Measurements from ENCODE around the gene FOXA1.

FOXA1 gene

DNA sequence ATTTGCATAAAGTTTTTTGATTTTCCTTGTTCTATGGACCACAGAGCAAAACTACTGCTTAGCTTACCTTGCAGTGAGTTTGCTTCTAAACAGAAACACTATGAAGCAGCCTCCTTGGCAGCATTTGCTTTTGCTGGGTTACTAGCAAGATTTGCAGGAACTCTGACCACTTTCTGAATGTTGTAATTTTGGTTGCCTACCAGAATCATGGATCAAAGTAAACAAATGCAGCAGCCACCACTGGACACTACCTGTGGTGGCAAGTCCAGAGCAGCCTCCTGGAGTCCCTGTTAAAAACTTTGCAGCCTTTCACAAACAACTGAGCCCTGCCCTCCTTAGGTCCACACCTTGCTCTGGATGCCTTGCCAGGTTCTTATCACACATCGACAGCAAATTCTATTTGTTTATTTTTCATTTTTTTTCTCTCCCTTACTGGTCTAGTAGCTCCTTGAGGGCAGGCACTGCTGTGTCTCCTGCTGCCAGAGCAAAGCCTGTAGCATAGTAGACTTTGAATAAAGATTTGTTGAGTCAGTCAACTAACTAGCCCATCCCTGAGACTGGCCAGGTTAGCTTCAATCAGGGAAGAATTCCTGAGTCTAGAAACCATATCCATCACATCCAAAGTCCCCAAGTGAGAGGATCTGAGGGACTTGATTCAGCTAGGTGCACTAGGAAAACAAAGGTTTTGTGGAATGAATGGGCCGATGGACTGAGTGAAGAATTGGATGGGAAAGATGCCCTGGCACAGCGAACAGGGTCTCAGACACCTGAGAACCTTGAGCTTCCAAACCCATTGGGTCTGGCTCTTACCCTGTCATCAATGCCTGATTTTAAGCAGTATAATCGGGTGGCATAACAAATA lies 6.1 kb upstream of the FOXA1 start:
- H3K9ac ChIP-seq (ENCODE audit: low read depth, low read length), result no peak overlapping the region
- no peak overlapping the region for H3K4me3 ChIP-seq (ENCODE audit: low read depth, low read length)
- H3K36me3 ChIP-seq (ENCODE audit: control insufficient read depth, insufficient read depth, low read length), result no peaks in the 10 kb centered on the region
- peaks cover 3% of the 10 kb centered on the region for H3K4me1 ChIP-seq (ENCODE audit: control insufficient read depth, insufficient read depth, low read length)
- H3K9me3 ChIP-seq (ENCODE audit: control insufficient read depth, insufficient read depth, low read length), result no peaks in the 10 kb centered on the region
- peaks cover 100% of the 10 kb centered on the region for H3K27me3 ChIP-seq (ENCODE audit: control insufficient read depth, insufficient read depth, low read length)

DNA sequence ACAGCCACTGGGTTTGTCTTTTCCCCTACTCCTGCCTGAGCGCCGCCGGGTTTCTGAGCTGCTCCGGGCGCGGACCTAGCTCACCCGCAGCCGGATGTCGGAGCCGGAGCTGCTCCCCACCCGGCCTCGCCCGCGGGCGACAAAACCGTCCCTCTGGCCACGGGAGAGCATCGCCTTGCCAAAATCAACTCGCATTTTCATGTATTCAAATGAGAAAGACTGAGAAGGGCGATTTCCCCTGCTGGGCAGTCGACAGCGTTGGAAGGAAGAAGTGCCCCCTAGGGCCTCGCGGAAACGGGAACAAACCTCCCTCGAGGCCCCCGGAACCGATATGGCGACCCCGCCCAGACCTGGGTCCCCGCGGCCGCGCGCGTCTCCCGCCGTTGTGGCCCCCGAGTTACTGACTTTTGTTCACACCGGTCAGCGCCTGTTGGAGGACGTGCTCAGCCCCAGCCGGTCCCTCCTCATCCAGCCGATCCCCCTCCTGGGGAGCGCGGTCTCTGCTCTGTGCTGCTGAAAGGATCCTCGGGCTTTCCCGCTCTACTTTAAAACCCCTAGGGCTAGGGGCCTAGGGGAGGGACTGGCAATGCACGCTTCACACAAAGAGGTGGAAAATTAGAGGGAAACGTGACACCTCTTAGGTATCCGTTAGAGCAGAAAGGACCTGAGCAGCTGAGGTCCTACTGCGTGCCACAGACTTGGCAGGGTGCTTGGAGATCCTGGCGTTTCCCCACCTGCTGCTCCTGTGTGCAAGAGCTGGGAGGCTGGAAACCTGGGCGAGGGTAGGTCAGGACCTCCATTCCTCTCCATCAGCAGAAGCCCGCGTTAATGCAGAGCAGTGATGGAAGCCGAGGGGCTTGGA lies 4.7 kb upstream of the FOXA1 start:
- no peaks in the 10 kb centered on the region for H3K36me3 ChIP-seq (ENCODE audit: control insufficient read depth, insufficient read depth, low read length)
- no peaks in the 10 kb centered on the region for H3K9me3 ChIP-seq (ENCODE audit: control insufficient read depth, insufficient read depth, low read length)
- H3K4me1 ChIP-seq (ENCODE audit: control insufficient read depth, insufficient read depth, low read length), result peaks cover 3% of the 10 kb centered on the region
- H3K4me3 ChIP-seq (ENCODE audit: low read depth, low read length), result peak overlapping the region; percentile 46
- H3K9ac ChIP-seq (ENCODE audit: low read depth, low read length), result no peak overlapping the region
- peaks cover 94% of the 10 kb centered on the region for H3K27me3 ChIP-seq (ENCODE audit: control insufficient read depth, insufficient read depth, low read length)

DNA sequence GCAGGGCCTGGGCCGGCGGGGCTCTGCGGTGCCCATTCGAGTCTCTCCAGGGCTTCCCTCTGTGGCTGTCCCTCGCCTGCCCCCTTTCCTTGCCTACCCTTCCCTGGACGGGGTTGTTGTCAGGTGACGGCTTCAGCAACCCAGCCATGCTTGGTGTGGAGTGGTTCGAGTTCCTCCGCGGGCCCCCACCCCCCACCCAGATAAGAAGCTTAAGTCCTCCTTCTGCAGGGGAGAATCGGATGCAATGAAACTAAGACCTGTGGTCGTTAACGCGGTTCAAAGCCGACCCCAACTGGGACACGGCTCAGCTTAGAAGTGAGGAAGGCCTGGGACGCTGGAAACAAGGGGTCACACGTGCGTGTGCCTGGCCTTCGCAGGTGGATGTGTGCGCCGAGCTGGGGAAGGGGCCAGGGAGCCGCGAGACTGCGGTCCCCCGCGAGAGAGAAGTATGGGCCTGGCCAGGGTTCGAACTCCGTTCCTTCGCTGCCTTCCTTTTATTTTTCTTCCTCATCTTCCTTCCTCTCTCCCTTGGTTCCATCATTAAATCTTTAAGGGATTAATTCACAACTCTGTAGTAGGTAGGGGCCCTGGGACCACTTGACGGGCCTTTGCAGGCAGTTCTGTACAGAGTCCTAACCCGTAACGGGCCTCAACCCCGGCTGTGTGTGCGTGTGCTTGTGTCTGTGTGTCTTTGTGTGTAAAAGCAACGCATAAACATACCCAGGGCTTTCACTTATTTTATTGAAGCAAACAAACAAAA lies 3.9 kb upstream of the FOXA1 start:
- no peaks in the 10 kb centered on the region for H3K9me3 ChIP-seq (ENCODE audit: control insufficient read depth, insufficient read depth, low read length)
- no peak overlapping the region for H3K9ac ChIP-seq (ENCODE audit: low read depth, low read length)
- peaks cover 94% of the 10 kb centered on the region for H3K27me3 ChIP-seq (ENCODE audit: control insufficient read depth, insufficient read depth, low read length)
- peak overlapping the region; percentile 46 for H3K4me3 ChIP-seq (ENCODE audit: low read depth, low read length)
- H3K36me3 ChIP-seq (ENCODE audit: control insufficient read depth, insufficient read depth, low read length), result no peaks in the 10 kb centered on the region
- H3K4me1 ChIP-seq (ENCODE audit: control insufficient read depth, insufficient read depth, low read length), result peaks cover 3% of the 10 kb centered on the region

DNA sequence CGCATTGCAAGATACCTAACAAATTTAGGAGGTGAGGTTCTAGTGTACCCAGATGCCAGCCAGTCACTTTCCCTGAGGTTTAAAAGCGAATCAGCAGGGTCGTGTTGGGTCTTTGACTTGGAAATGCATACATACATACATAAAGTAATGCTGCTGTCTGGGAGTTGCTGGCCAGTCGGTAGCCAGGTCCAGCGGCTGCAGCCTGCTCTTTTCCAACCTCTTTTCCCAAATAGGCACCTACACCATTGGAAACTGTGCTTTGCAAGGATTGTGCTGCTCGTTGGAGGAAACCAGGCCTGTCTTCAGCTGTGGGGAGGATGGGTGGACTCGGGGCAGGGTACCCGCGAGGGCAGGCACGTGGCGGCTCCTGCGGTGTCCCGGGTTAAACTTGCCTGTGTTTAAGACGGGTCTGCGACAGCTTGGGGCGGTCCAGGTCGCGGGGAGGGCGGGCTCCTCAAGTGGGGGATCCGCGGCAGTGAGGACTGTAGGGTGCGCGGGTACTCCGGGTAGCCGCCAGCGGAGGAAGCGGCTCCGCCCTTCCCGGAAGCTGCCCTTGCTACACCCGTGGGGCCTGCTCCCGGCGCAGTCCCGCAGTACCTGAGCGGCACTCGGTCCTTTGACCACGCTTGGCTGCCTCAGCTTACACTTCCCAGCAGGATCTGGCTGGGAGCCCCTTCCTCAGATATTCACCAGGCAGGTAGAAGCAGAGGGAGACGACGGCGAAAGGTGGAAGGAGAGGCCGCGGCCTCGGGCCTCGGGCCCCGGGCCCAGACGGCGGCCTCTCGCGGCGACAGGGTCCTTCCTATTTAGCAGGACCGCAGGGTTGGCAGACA lies 3.1 kb upstream of the FOXA1 start:
- peaks cover 3% of the 10 kb centered on the region for H3K4me1 ChIP-seq (ENCODE audit: control insufficient read depth, insufficient read depth, low read length)
- no peaks in the 10 kb centered on the region for H3K9me3 ChIP-seq (ENCODE audit: control insufficient read depth, insufficient read depth, low read length)
- H3K36me3 ChIP-seq (ENCODE audit: control insufficient read depth, insufficient read depth, low read length), result no peaks in the 10 kb centered on the region
- H3K4me3 ChIP-seq (ENCODE audit: low read depth, low read length), result peak overlapping the region; percentile 46
- H3K27me3 ChIP-seq (ENCODE audit: control insufficient read depth, insufficient read depth, low read length), result peaks cover 94% of the 10 kb centered on the region
- no peak overlapping the region for H3K9ac ChIP-seq (ENCODE audit: low read depth, low read length)

DNA sequence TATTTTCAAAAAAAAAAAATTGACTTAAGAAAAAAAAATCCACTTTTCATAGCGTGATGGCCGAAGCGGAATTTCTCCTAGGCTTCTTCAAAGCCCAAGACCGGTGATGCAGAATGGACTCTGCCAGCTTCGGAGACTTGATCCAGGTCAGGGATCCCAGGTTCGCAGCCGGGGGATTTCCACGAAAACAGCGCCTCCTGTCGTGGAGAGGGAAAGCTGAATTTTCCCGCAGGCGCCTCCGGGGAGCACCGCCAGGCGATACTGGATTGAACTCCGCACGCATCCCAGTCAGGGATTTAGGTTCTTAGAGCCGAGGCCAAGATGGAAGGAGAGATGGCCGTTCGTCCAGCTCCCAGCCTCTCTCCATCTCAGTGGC lies 2.5 kb upstream of the FOXA1 start:
- H3K4me3 ChIP-seq (ENCODE audit: low read depth, low read length), result peak overlapping the region; percentile 46
- H3K4me1 ChIP-seq (ENCODE audit: control insufficient read depth, insufficient read depth, low read length), result peaks cover 3% of the 10 kb centered on the region
- H3K9ac ChIP-seq (ENCODE audit: low read depth, low read length), result no peak overlapping the region
- H3K9me3 ChIP-seq (ENCODE audit: control insufficient read depth, insufficient read depth, low read length), result no peaks in the 10 kb centered on the region
- peaks cover 94% of the 10 kb centered on the region for H3K27me3 ChIP-seq (ENCODE audit: control insufficient read depth, insufficient read depth, low read length)
- H3K36me3 ChIP-seq (ENCODE audit: control insufficient read depth, insufficient read depth, low read length), result no peaks in the 10 kb centered on the region

DNA sequence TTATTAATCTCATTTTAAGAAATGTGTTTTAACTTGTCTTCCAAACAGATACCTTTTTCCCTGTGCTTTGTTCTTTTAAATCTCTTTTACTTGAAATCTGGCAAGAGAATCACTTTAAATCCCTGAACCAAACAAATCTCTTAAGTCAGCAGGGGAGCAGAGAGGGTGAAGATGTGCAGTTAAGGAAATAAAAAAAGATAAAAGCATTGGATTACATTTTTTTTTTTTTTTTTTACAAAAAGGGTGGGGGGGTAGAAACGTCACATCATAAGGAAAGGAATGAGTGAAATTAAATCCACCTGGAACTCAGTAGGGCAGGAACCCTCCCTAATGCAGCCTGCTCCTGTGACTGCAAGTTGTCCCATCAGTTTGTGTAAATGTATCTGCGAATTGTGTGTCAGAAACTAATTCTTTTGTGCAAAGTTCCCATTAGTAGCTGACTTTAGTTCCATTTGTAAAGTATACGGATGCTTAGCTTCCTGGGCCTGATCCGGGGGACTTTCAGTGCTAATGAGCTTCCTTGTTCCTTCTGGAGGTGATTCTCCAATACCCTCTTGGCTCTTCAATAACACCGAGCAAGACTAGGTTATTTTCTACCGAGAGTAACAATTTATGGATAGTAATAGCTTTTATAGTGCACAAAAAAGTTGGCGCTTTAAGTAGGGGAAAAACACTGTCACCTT lies 1.9 kb upstream of the FOXA1 start:
- Histone ChIP-seq H3K27me3 (ENCODE audit: control insufficient read depth, insufficient read depth, low read length) (peaks cover 94% of the 10 kb centered on the region), H3K9me3 (ENCODE audit: control insufficient read depth, insufficient read depth, low read length) (no peaks in the 10 kb centered on the region), H3K4me3 (ENCODE audit: low read depth, low read length) (peak overlapping the region; percentile 46), H3K36me3 (ENCODE audit: control insufficient read depth, insufficient read depth, low read length) (no peaks in the 10 kb centered on the region), H3K9ac (ENCODE audit: low read depth, low read length) (no peak overlapping the region), H3K4me1 (ENCODE audit: control insufficient read depth, insufficient read depth, low read length) (peaks cover 3% of the 10 kb centered on the region)

DNA sequence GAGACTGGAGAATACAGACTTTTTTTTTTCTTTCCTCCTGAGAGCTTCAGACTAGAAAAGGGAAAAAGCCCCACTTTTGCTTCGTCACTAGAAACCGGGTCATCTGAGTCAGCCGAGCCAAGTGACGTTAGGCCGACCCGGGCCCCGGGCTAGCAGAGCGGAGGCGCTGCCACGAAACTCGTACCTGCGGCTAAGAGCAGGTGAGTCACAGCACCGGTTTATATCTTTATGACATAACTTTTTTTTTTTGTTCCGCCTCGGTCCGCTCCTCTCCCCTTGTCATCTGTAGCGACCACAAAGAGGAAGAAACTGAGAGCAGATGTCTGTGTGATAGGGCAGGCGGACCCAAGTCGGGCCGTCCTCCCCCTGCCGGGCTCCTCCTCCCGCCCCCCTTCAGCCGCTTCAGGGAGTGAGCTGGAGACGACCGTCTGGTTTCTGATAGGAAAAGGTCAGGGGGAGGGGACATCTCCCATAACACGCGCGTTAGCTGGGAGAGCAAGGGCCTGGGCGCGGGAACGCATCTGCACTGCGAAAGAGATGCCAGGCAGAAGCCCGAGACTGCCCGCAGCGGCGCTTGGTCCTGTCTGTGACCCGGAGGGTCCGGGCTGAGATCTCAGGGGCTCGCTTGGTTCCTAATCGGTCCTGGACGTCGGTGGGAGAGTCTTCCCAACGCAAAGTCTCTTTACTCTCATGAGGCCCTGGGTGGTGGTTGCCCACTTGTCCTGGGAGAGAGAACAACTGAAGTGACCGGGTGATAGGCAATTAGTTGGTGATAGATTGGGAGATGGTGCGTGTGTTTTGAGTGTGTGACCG lies 966 bp upstream of the FOXA1 start:
- no peak overlapping the region for H3K9ac ChIP-seq (ENCODE audit: low read depth, low read length)
- H3K36me3 ChIP-seq (ENCODE audit: control insufficient read depth, insufficient read depth, low read length), result no peaks in the 10 kb centered on the region
- peak overlapping the region; percentile 27 for H3K4me3 ChIP-seq (ENCODE audit: low read depth, low read length)
- H3K9me3 ChIP-seq (ENCODE audit: control insufficient read depth, insufficient read depth, low read length), result no peaks in the 10 kb centered on the region
- peaks cover 3% of the 10 kb centered on the region for H3K4me1 ChIP-seq (ENCODE audit: control insufficient read depth, insufficient read depth, low read length)
- H3K27me3 ChIP-seq (ENCODE audit: control insufficient read depth, insufficient read depth, low read length), result peaks cover 92% of the 10 kb centered on the region

- Histone ChIP-seq H3K4me3 (ENCODE audit: low read depth, low read length) (peak overlapping the region; percentile 43), H3K9me3 (ENCODE audit: control insufficient read depth, insufficient read depth, low read length) (no peaks in the 10 kb centered on the region), H3K9ac (ENCODE audit: low read depth, low read length) (no peak overlapping the region), H3K36me3 (ENCODE audit: control insufficient read depth, insufficient read depth, low read length) (no peaks in the 10 kb centered on the region), H3K27me3 (ENCODE audit: control insufficient read depth, insufficient read depth, low read length) (peaks cover 92% of the 10 kb centered on the region), H3K4me1 (ENCODE audit: control insufficient read depth, insufficient read depth, low read length) (peaks cover 4% of the 10 kb centered on the region)
Measured at GRCh38 chr14:37594238-37594970, 645 bp downstream of the FOXA1 start.

DNA sequence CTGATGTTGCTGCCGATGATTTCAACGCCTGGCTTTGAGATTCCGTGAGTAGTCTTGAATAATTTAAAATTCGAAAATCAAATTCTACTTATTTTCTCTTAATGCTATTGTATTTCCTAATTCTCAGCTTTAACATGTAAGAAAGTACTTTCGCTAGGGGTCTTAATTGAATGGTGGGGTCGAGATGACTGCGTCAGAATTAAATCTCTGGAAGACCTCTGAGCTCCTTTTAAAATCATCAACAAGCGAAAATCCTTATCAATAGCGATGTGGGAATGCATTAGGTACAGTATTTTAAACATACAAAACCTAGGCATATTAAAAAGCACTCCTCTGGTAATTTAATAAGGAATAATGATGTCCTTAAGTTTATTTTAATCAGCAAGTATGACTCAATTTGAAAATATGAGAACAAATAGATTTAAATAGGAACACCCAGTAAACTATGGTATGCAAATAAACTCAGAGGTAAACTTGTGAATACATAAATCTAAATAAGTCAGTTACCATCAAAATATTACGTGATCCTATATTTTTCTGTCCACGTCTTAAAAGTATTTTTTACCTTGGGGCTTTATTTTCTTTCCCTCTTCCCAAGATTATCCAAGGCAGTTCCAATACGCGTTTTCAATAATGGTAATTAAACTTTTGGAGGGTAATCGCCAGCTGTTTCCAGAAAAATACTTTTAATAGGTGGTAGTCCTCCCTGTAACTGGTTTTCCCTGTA lies 1.4 kb downstream of the FOXA1 start:
- H3K9me3 ChIP-seq (ENCODE audit: control insufficient read depth, insufficient read depth, low read length), result no peaks in the 10 kb centered on the region
- H3K27me3 ChIP-seq (ENCODE audit: control insufficient read depth, insufficient read depth, low read length), result peaks cover 92% of the 10 kb centered on the region
- H3K4me3 ChIP-seq (ENCODE audit: low read depth, low read length), result no peak overlapping the region
- H3K4me1 ChIP-seq (ENCODE audit: control insufficient read depth, insufficient read depth, low read length), result peaks cover 9% of the 10 kb centered on the region
- H3K36me3 ChIP-seq (ENCODE audit: control insufficient read depth, insufficient read depth, low read length), result no peaks in the 10 kb centered on the region
- H3K9ac ChIP-seq (ENCODE audit: low read depth, low read length), result no peak overlapping the region
